Fibroblast of lung (primary cell): ENCODE data around the gene AMMECR1. TPM values are rescaled to one million over a fixed set of nuclear protein-coding genes. Genes with fewer than 3 reads are reported as not detected.
A peak's percentile ranks its signal among the peaks of the same experiment; 100 is the strongest.

ENCODE experiments used
- DNase-seq, 2 donors: peaks; one replicate each; pipeline versions ENCODE4 v3.0.0 to v3.0.0-alpha.2; 2010; ENCODE audit warnings: low read depth in 2 of 2
- H2AFZ ChIP-seq: 2 replicates; pipeline ENCODE4 v1.5.1; 2012; ENCODE audit warnings: low read length, control low read depth, inconsistent platforms
- H3K27ac ChIP-seq: 2 replicates; pipeline ENCODE4 v1.5.1; 2011; ENCODE audit warnings: low read length, control low read depth; ENCODE audit not compliant: insufficient read depth
- H3K27me3 ChIP-seq: 2 replicates; pipeline ENCODE4 v1.5.1; 2011; ENCODE audit warnings: mild to moderate bottlenecking, low read length; ENCODE audit not compliant: control insufficient read depth, insufficient read depth
- H3K36me3 ChIP-seq: 2 replicates; pipeline ENCODE4 v1.5.1; 2011; ENCODE audit warnings: low read length; ENCODE audit not compliant: control insufficient read depth, insufficient read depth
- H3K4me1 ChIP-seq: 2 replicates; pipeline ENCODE4 v1.5.1; 2011; ENCODE audit warnings: low read length; ENCODE audit not compliant: control insufficient read depth, insufficient read depth; ENCODE audit errors: extremely low read depth
- H3K4me2 ChIP-seq: 2 replicates; pipeline ENCODE4 v1.5.1; 2011; ENCODE audit warnings: low read length, control low read depth; ENCODE audit not compliant: insufficient read depth; ENCODE audit errors: extremely low read depth
- H3K4me3 ChIP-seq, 4 experiments: fragments of 200-600 bp in 1 of 4; sonication (generic) in 1 of 4; replicated peaks in 1 of 4; 2 replicates each; pipeline ENCODE4 v1.5.1; 2011 to 2016; ENCODE audit warnings: low read length in 4 of 4, low read depth in 3 of 4, mild to moderate bottlenecking in 3 of 4, control low read depth in 2 of 4, inconsistent platforms in 1 of 4, mixed read lengths in 1 of 4; ENCODE audit not compliant: insufficient read depth in 1 of 4; ENCODE audit errors: control extremely low read depth in 1 of 4
- H3K79me2 ChIP-seq: 2 replicates; pipeline ENCODE4 v1.5.1; 2012; ENCODE audit warnings: mild to moderate bottlenecking, low read length, inconsistent platforms; ENCODE audit not compliant: control insufficient read depth, insufficient read depth
- H3K9ac ChIP-seq: 2 replicates; pipeline ENCODE4 v1.5.1; 2011; ENCODE audit warnings: mild to moderate bottlenecking, low read length, control low read depth; ENCODE audit not compliant: insufficient read depth
- H3K9me3 ChIP-seq: 2 replicates; pipeline ENCODE4 v1.5.1; 2012; ENCODE audit warnings: low read depth, low read length; ENCODE audit not compliant: control insufficient read depth, insufficient read depth
- H4K20me1 ChIP-seq: 2 replicates; pipeline ENCODE4 v1.5.1; 2011; ENCODE audit warnings: low read length; ENCODE audit not compliant: control insufficient read depth, insufficient read depth; ENCODE audit errors: extremely low read depth
- EZH2 ChIP-seq: IDR thresholded peaks from 2 replicates; pipeline ENCODE4 v1.5.1; 2012; ENCODE audit warnings: low read length, control low read depth, mild to moderate bottlenecking; ENCODE audit errors: missing control alignments
- polyA plus RNA-seq, 2 donors: library from polyadenylated mRNA; depleted of rRNA in 1 of 2; stranded (reverse) in 1 of 2; unstranded in 1 of 2; fragments of >200 nt; gene quantifications; 2 replicates each; pipeline ENCODE4 v1.2.1, GENCODE V29; 2011 to 2012; ENCODE audit warnings: missing spikeins in 1 of 2
- total RNA-seq: library from RNA; depleted of rRNA; stranded (reverse); fragments of >200 nt; gene quantifications from 2 replicates; pipeline ENCODE4 v1.2.1, GENCODE V29; 2014
- TF ChIP-seq, protein P1 (sequence below), 2 donors: IDR thresholded peaks in 1 of 2; conservative IDR thresholded peaks in 1 of 2; 1 replicate in 1 of 2; 2 replicates in 1 of 2; pipeline ENCODE4 v1.5.1; 2011 to 2012; ENCODE audit warnings: low read length in 2 of 2, control low read depth in 1 of 2, inconsistent platforms in 1 of 2, low read depth in 1 of 2, mild to moderate bottlenecking in 1 of 2

AMMECR1 gene
- total and polyA plus RNA-seq, 2 donors (not counting 1 experiment from before 2014, with no cell fraction given), result 7.6 to 9.2 TPM

DNA sequence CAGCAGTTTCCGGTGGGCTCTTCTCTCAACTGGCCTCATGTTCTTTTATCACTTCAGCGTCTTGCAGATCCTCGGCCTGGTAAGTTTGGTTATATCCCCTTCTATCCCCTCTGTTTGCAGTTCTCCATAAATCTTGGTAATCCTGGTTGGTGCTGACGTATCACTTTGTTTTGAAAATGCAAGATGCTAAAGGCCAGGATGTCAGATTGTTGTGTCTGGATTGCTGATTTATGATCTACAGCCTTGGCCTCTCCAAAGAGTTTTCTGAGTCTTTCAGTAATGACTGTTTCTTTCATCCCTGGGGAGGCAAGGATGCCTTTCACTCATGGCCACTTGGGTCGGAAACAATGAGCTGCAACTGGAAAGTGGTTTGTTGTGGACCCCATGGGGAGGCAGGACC lies 146.4 kb downstream of the AMMECR1 start:
- Histone ChIP-seq H3K9me3 (no peaks in the 10 kb centered on the region), H3K4me1 (peaks cover 3% of the 10 kb centered on the region), H3K27ac (no peak overlapping the region), H3K36me3 (no peaks in the 10 kb centered on the region), H3K4me3 (no peak overlapping the region), H4K20me1 (no peaks in the 10 kb centered on the region), H3K4me2 (no peak overlapping the region), H3K9ac (no peak overlapping the region), H2AFZ (no peak overlapping the region), H3K79me2 (no peaks in the 10 kb centered on the region), H3K27me3 (no peaks in the 10 kb centered on the region)
- DNase-seq, result no peak
- TF ChIP-seq EZH2, result no peak
- TF ChIP-seq, protein P1, sequence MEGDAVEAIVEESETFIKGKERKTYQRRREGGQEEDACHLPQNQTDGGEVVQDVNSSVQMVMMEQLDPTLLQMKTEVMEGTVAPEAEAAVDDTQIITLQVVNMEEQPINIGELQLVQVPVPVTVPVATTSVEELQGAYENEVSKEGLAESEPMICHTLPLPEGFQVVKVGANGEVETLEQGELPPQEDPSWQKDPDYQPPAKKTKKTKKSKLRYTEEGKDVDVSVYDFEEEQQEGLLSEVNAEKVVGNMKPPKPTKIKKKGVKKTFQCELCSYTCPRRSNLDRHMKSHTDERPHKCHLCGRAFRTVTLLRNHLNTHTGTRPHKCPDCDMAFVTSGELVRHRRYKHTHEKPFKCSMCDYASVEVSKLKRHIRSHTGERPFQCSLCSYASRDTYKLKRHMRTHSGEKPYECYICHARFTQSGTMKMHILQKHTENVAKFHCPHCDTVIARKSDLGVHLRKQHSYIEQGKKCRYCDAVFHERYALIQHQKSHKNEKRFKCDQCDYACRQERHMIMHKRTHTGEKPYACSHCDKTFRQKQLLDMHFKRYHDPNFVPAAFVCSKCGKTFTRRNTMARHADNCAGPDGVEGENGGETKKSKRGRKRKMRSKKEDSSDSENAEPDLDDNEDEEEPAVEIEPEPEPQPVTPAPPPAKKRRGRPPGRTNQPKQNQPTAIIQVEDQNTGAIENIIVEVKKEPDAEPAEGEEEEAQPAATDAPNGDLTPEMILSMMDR (conservative IDR thresholded peaks at IDR 0.05 in 1 of 2, IDR thresholded peaks at IDR 0.05 in 1 of 2; ENCODE audit: low read depth in 1 of 2, low read length in 2 of 2), result no peak

DNA sequence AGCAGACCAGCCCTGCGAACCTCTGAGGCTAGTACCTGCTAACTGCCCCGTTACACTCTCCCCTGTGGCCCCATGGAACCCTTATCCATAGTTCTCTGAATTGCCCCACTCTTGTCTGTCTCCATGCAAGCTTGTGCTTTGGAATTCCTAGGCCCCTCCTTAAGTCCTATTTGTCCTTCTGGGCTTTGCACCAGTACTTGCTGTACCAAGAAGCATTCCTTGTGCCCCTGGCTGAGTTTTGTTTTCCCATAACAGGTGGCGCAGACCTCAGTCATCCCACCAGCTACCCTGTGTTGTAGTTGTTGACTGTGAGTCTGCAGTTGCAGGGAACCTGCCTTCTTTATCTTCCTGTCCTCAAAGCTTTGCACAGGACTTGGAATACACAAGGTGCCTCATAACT lies 147.9 kb downstream of the AMMECR1 start:
- Histone ChIP-seq H3K4me1 (peaks cover 3% of the 10 kb centered on the region), H4K20me1 (no peaks in the 10 kb centered on the region), H3K9ac (no peak overlapping the region), H3K4me3 (no peak overlapping the region), H3K9me3 (no peaks in the 10 kb centered on the region), H3K27ac (no peak overlapping the region), H3K79me2 (no peaks in the 10 kb centered on the region), H3K27me3 (no peaks in the 10 kb centered on the region), H3K4me2 (no peak overlapping the region), H3K36me3 (no peaks in the 10 kb centered on the region), H2AFZ (no peak overlapping the region)
- no peak for TF ChIP-seq EZH2
- TF ChIP-seq, protein P1 (conservative IDR thresholded peaks at IDR 0.05 in 1 of 2, IDR thresholded peaks at IDR 0.05 in 1 of 2; ENCODE audit: low read depth in 1 of 2, low read length in 2 of 2), result no peak
- no peak for DNase-seq

DNA sequence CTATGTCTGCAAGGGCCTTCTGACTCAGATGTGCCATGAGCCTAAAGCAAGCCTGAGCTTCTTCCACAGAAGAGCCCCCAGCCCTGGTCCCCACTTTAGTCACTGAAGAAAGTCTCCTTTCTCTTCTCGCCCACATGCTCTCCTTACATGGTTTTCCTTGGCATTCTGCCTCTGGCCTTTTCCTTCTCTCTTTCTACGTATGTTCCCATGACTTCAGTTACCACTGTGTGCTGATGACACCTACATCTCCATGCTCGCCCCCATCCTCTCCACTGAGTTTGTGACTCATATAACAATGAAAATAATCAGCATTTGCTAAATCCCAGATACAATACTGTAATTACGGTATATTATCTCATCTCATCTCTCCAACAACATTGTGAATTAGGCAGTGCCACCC lies 149.3 kb downstream of the AMMECR1 start:
- peak; percentile 62 to 89 for DNase-seq
- Histone ChIP-seq H2AFZ (no peak overlapping the region), H3K79me2 (no peaks in the 10 kb centered on the region), H3K27ac (no peak overlapping the region), H3K4me3 (no peak overlapping the region), H4K20me1 (no peaks in the 10 kb centered on the region), H3K4me2 (no peak overlapping the region), H3K9me3 (no peaks in the 10 kb centered on the region), H3K9ac (no peak overlapping the region), H3K36me3 (no peaks in the 10 kb centered on the region), H3K4me1 (peaks cover under 1% of the 10 kb centered on the region), H3K27me3 (no peaks in the 10 kb centered on the region)
- no peak for TF ChIP-seq EZH2
- TF ChIP-seq, protein P1 (conservative IDR thresholded peaks at IDR 0.05 in 1 of 2, IDR thresholded peaks at IDR 0.05 in 1 of 2; ENCODE audit: low read depth in 1 of 2, low read length in 2 of 2), result no peak
